ENCODE results near the gene ZBTB48.

The ZBTB48 gene

DNA sequence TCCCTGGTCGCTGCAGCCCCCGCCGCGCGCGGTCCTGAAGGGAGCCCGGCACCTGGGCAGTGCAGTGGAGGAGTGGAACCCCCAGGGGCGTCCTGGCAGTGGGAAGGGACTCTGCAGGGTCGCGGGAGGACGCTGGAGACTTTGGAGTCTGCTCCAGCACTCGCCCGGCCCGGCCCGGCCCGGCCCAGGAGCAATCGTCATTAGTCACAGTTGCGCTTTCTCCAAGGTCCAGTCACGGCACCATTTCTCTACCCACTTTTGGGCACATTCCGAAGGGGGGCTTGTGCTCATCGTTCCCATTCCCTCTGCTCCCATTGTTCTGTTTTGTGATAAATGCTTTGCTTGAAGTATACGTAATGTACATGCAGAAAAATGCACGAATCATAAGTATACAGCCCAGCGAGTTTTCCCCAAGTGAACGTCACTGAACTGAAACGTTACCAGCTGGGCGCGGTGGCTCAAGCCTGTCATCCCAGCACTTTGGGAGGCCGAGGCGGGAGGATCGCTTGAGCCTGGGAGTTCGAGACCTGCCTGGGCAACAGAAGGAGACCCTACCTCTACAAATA, 45.9 kb downstream of the ZBTB48 start:
- H4K20me1 ChIP-seq (ENCODE audit: insufficient read depth, low read length), result no peaks in the 10 kb centered on the region
- peak overlapping the region; percentile 73 for H3K4me3 ChIP-seq (ENCODE audit: low read length)
- peak overlapping the region; percentile 55 for H2AFZ ChIP-seq (ENCODE audit: low read length)
- H3K79me2 ChIP-seq (ENCODE audit: low read length), result peaks cover 57% of the 10 kb centered on the region
- H3K9me3 ChIP-seq (replicated peaks; ENCODE audit: insufficient read depth, low read length), result no peaks in the 10 kb centered on the region
- DNase-seq, result peak; percentile 59
- H3K4me2 ChIP-seq (ENCODE audit: low read depth, low read length), result peak overlapping the region; percentile 74
- H3K27me3 ChIP-seq (replicated peaks; ENCODE audit: insufficient read depth, low read length), result no peaks in the 10 kb centered on the region
- peaks cover 12% of the 10 kb centered on the region; the same call in 1 of the 2 replicates for H3K4me1 ChIP-seq (ENCODE audit: low read length)
- TF ChIP-seq, protein P1, sequence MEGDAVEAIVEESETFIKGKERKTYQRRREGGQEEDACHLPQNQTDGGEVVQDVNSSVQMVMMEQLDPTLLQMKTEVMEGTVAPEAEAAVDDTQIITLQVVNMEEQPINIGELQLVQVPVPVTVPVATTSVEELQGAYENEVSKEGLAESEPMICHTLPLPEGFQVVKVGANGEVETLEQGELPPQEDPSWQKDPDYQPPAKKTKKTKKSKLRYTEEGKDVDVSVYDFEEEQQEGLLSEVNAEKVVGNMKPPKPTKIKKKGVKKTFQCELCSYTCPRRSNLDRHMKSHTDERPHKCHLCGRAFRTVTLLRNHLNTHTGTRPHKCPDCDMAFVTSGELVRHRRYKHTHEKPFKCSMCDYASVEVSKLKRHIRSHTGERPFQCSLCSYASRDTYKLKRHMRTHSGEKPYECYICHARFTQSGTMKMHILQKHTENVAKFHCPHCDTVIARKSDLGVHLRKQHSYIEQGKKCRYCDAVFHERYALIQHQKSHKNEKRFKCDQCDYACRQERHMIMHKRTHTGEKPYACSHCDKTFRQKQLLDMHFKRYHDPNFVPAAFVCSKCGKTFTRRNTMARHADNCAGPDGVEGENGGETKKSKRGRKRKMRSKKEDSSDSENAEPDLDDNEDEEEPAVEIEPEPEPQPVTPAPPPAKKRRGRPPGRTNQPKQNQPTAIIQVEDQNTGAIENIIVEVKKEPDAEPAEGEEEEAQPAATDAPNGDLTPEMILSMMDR (IDR thresholded peaks at IDR 0.05; ENCODE audit: low read length), result no peak
- TF ChIP-seq EZH2phosphoT487 (IDR thresholded peaks at IDR 0.05; ENCODE audit: low read length) (no peak), EZH2 (optimal IDR thresholded peaks at IDR 0.05; ENCODE audit: low read depth, low read length) (no peak)
- peaks cover 14% of the 10 kb centered on the region for H3F3A ChIP-seq (ENCODE audit: insufficient read depth, low read length)
- H3K36me3 ChIP-seq (replicated peaks; ENCODE audit: insufficient read depth, low read length), result no peaks in the 10 kb centered on the region; the same call in 1 of the 2 replicates
- H3K9ac ChIP-seq (ENCODE audit: low read length), result peak overlapping the region; percentile 66
- peak overlapping the region; percentile 56; the same call in 1 of the 2 replicates for H3K27ac ChIP-seq (ENCODE audit: low read length)
- H3K9me2 ChIP-seq (replicated peaks; ENCODE audit: insufficient read depth, low read length), result no peaks in the 10 kb centered on the region

DNA sequence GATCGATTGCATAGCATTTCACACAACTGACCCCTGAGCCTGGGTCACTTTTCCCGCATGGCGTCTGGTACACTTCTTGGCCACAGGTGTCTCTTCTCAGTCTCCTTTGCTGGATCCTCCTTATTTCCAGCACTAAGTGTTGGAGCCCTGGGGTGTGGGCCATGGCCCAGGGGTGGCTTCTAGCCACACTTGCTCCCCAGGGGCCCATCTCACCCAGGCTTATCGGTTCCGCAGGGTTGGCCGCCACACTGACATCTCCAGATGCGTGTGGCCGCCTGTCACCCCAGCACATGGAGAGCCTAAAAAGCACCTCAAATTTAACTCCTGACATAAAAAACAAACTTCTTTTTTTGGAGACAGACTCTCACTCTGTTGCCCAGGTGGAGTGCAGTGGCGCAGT, 47.2 kb downstream of the ZBTB48 start:
- Histone ChIP-seq H4K20me1 (ENCODE audit: insufficient read depth, low read length) (no peaks in the 10 kb centered on the region), H3F3A (ENCODE audit: insufficient read depth, low read length) (peaks cover 14% of the 10 kb centered on the region), H3K4me2 (ENCODE audit: low read depth, low read length) (no peak overlapping the region), H3K4me1 (ENCODE audit: low read length) (peaks cover 12% of the 10 kb centered on the region; the same call in 1 of the 2 replicates), H3K36me3 (replicated peaks; ENCODE audit: insufficient read depth, low read length) (no peaks in the 10 kb centered on the region; the same call in 1 of the 2 replicates), H3K9ac (ENCODE audit: low read length) (no peak overlapping the region), H3K79me2 (ENCODE audit: low read length) (peaks cover 54% of the 10 kb centered on the region), H3K27ac (ENCODE audit: low read length) (no peak overlapping the region), H3K27me3 (replicated peaks; ENCODE audit: insufficient read depth, low read length) (no peaks in the 10 kb centered on the region), H3K9me2 (replicated peaks; ENCODE audit: insufficient read depth, low read length) (no peaks in the 10 kb centered on the region), H2AFZ (ENCODE audit: low read length) (no peak overlapping the region), H3K4me3 (ENCODE audit: low read length) (no peak overlapping the region), H3K9me3 (replicated peaks; ENCODE audit: insufficient read depth, low read length) (no peaks in the 10 kb centered on the region)
- TF ChIP-seq EZH2phosphoT487 (IDR thresholded peaks at IDR 0.05; ENCODE audit: low read length), result no peak
- TF ChIP-seq EZH2 (optimal IDR thresholded peaks at IDR 0.05; ENCODE audit: low read depth, low read length), result no peak
- TF ChIP-seq, protein P1 (IDR thresholded peaks at IDR 0.05; ENCODE audit: low read length), result no peak
- peak; percentile 2 for DNase-seq

DNA sequence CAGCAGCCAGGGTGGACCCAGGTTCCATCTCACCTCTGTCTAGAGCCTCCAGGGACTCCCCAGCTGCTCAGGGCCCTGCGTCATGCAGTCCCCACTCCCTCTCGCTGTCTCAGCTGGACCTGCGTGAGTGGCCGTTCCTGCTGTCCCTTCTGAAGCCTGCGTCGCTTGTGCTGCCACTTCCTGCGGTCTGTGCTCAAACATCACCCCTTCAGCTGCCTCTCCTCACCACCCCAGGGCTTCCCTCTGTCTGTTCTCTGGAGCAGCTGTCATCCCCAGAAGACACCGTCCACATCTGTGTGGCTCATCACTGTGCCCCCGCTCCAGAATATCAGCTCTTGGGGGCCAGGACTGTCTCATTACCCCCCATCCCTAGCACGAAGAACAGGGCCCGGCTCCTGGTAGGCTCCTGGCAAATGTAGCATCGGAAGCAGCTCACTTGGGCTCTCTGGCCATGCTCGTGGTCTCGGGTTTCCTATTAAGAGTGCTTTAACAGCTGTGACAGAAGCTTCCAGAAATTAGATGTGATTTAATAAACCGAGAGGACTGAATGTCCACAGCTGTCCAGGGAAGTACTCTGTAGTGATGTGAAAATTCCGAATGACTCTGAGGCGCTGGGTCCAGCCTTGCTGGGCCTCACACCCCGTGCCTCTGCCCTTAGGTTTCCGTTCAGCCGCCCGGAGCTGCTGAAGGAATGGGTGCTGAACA, 48.2 kb downstream of the ZBTB48 start:
- H3K9me3 ChIP-seq (replicated peaks; ENCODE audit: insufficient read depth, low read length), result no peaks in the 10 kb centered on the region
- H3F3A ChIP-seq (ENCODE audit: insufficient read depth, low read length), result peaks cover 14% of the 10 kb centered on the region
- no peaks in the 10 kb centered on the region for H3K27me3 ChIP-seq (replicated peaks; ENCODE audit: insufficient read depth, low read length)
- no peak overlapping the region for H3K4me3 ChIP-seq (ENCODE audit: low read length)
- H4K20me1 ChIP-seq (ENCODE audit: insufficient read depth, low read length), result no peaks in the 10 kb centered on the region
- no peaks in the 10 kb centered on the region for H3K9me2 ChIP-seq (replicated peaks; ENCODE audit: insufficient read depth, low read length)
- no peak overlapping the region for H3K27ac ChIP-seq (ENCODE audit: low read length)
- H3K4me2 ChIP-seq (ENCODE audit: low read depth, low read length), result no peak overlapping the region
- H2AFZ ChIP-seq (ENCODE audit: low read length), result no peak overlapping the region
- peaks cover 12% of the 10 kb centered on the region; the same call in 1 of the 2 replicates for H3K4me1 ChIP-seq (ENCODE audit: low read length)
- no peak overlapping the region for H3K9ac ChIP-seq (ENCODE audit: low read length)
- no peaks in the 10 kb centered on the region; the same call in 1 of the 2 replicates for H3K36me3 ChIP-seq (replicated peaks; ENCODE audit: insufficient read depth, low read length)
- no peak for TF ChIP-seq EZH2phosphoT487 (IDR thresholded peaks at IDR 0.05; ENCODE audit: low read length)
- TF ChIP-seq EZH2 (optimal IDR thresholded peaks at IDR 0.05; ENCODE audit: low read depth, low read length), result no peak
- TF ChIP-seq, protein P1 (IDR thresholded peaks at IDR 0.05; ENCODE audit: low read length), result no peak
- no peak for DNase-seq
- H3K79me2 ChIP-seq (ENCODE audit: low read length), result peaks cover 44% of the 10 kb centered on the region

Measured in MM.1S (cell line).